HEK293 (cell line): ENCODE data around the gene DVL3.
"Not testable (repeated sequence)": the region's sequence is repeated elsewhere in the genome, so short reads cannot be mapped to it uniquely, and the experiment has no call there.

Experiments
- CTCF ChIA-PET: fragments of 350-600 bp; formaldehyde crosslinking; extraction: SDS; loops from one replicate; lab custom pipeline; 2021; ENCODE audit warnings: antibody characterized with exemption; lab: Yijun Ruan, JAX
- POLR2A ChIA-PET: fragments of 300-600 bp; formaldehyde crosslinking; extraction: SDS; loops from one replicate; lab custom pipeline; 2020; ENCODE audit warnings: antibody characterized with exemption, inconsistent platforms; lab: Yijun Ruan, JAX
- H3K27ac ChIP-seq: fragments of 200-500 bp; sonication (Bioruptor generic); 2 replicates; pipeline ENCODE4 v1.5.1; 2014; ENCODE audit warnings: low read depth, low read length, control low read depth, inconsistent platforms; ENCODE audit errors: extremely low read depth
- H3K36me3 ChIP-seq, 2 experiments: fragments of 200-500 bp in 1 of 2; sonication (Bioruptor generic) in 1 of 2; 1 replicate in 1 of 2; 2 replicates in 1 of 2; pipeline ENCODE4 v1.5.1; 2014 to 2017; ENCODE audit warnings: inconsistent platforms in 2 of 2, low read length in 2 of 2; ENCODE audit not compliant: control insufficient read depth in 2 of 2, insufficient read depth in 1 of 2
- H3K4me1 ChIP-seq: fragments of 200-500 bp; sonication (Bioruptor generic); 2 replicates; pipeline ENCODE4 v1.5.1; 2014; ENCODE audit warnings: mild to moderate bottlenecking, low read length, inconsistent platforms; ENCODE audit not compliant: control insufficient read depth, insufficient read depth
- H3K4me3 ChIP-seq: 2 replicates; pipeline ENCODE4 v1.5.1; 2011; ENCODE audit warnings: low read depth, mild to moderate bottlenecking, control low read depth, low read length, moderate library complexity
- H3K9me3 ChIP-seq: fragments of 200-500 bp; sonication (Bioruptor generic); 2 replicates; pipeline ENCODE4 v1.5.1; 2014; ENCODE audit warnings: low read depth, low read length, inconsistent platforms; ENCODE audit not compliant: control insufficient read depth, insufficient read depth
- KLF1 ChIP-seq: fragments of 450-650 bp; formaldehyde crosslinking; IDR thresholded peaks from 2 replicates; pipeline ENCODE4 v1.5.1; 2016; ENCODE audit warnings: missing biosample characterization, missing genetic modification characterization
- KLF9 ChIP-seq: fragments of 450-650 bp; formaldehyde crosslinking; IDR thresholded peaks from 2 replicates; pipeline ENCODE4 v1.5.1; 2016; ENCODE audit warnings: missing biosample characterization, missing genetic modification characterization, low read depth
- SP3 ChIP-seq: fragments of 450-650 bp; formaldehyde crosslinking; IDR thresholded peaks from 2 replicates; pipeline ENCODE4 v1.5.1; 2016; ENCODE audit warnings: missing biosample characterization, missing genetic modification characterization
- ZBTB20 ChIP-seq: fragments of 450-650 bp; formaldehyde crosslinking; IDR thresholded peaks from 2 replicates; pipeline ENCODE4 v1.5.1; 2016; ENCODE audit warnings: missing biosample characterization, missing genetic modification characterization
- ZEB2 ChIP-seq: fragments of 450-650 bp; formaldehyde crosslinking; IDR thresholded peaks from 2 replicates; pipeline ENCODE4 v1.5.1; 2016; ENCODE audit warnings: missing biosample characterization, missing genetic modification characterization
- ZFHX2 ChIP-seq: fragments of 450-650 bp; formaldehyde crosslinking; conservative IDR thresholded peaks from 2 replicates; pipeline ENCODE4 v1.5.1; 2016; ENCODE audit warnings: missing biosample characterization, missing genetic modification characterization
- ZNF10 ChIP-seq: fragments of 450-650 bp; formaldehyde crosslinking; IDR thresholded peaks from 2 replicates; pipeline ENCODE4 v1.5.1; 2017; ENCODE audit warnings: missing biosample characterization, missing genetic modification characterization
- ZNF184 ChIP-seq: fragments of 450-650 bp; IDR thresholded peaks from 2 replicates; pipeline ENCODE4 v1.5.1; 2018; ENCODE audit warnings: missing biosample characterization, mild to moderate bottlenecking, missing genetic modification characterization
- ZNF221 ChIP-seq: fragments of 450-650 bp; formaldehyde crosslinking; IDR thresholded peaks from 2 replicates; pipeline ENCODE4 v1.5.1; 2017; ENCODE audit warnings: missing biosample characterization, missing genetic modification characterization, borderline replicate concordance
- ZNF223 ChIP-seq: fragments of 450-650 bp; formaldehyde crosslinking; IDR thresholded peaks from 2 replicates; pipeline ENCODE4 v1.5.1; 2016; ENCODE audit warnings: missing biosample characterization, missing genetic modification characterization
- ZNF394 ChIP-seq: fragments of 450-650 bp; formaldehyde crosslinking; IDR thresholded peaks from 2 replicates; pipeline ENCODE4 v1.5.1; 2016; ENCODE audit warnings: missing biosample characterization, missing genetic modification characterization, mild to moderate bottlenecking, moderate library complexity, borderline replicate concordance
- ZNF433 ChIP-seq: fragments of 450-650 bp; formaldehyde crosslinking; IDR thresholded peaks from 2 replicates; pipeline ENCODE4 v1.5.1; 2016; ENCODE audit warnings: missing biosample characterization, missing genetic modification characterization, low read depth
- ZNF521 ChIP-seq: fragments of 450-650 bp; formaldehyde crosslinking; IDR thresholded peaks from 2 replicates; pipeline ENCODE4 v1.5.1; 2017; ENCODE audit warnings: missing biosample characterization, mild to moderate bottlenecking, missing genetic modification characterization
- ZNF623 ChIP-seq: fragments of 450-650 bp; formaldehyde crosslinking; IDR thresholded peaks from 2 replicates; pipeline ENCODE4 v1.5.1; 2016; ENCODE audit warnings: missing biosample characterization, missing genetic modification characterization
- ZNF624 ChIP-seq: fragments of 450-650 bp; formaldehyde crosslinking; IDR thresholded peaks from 2 replicates; pipeline ENCODE4 v1.5.1; 2017; ENCODE audit warnings: missing biosample characterization, missing genetic modification characterization
- ZNF747 ChIP-seq: fragments of 450-650 bp; formaldehyde crosslinking; IDR thresholded peaks from 2 replicates; pipeline ENCODE4 v1.5.1; 2016; ENCODE audit warnings: missing biosample characterization, missing genetic modification characterization
- ZNF777 ChIP-seq: fragments of 450-650 bp; formaldehyde crosslinking; IDR thresholded peaks from 2 replicates; pipeline ENCODE4 v1.5.1; 2017; ENCODE audit warnings: missing biosample characterization, missing genetic modification characterization, borderline replicate concordance
- ZNF785 ChIP-seq: fragments of 450-650 bp; formaldehyde crosslinking; IDR thresholded peaks from 2 replicates; pipeline ENCODE4 v1.5.1; 2016; ENCODE audit warnings: missing biosample characterization, missing genetic modification characterization
- ZNF792 ChIP-seq: fragments of 450-650 bp; formaldehyde crosslinking; IDR thresholded peaks from 2 replicates; pipeline ENCODE4 v1.5.1; 2016; ENCODE audit warnings: missing biosample characterization, missing genetic modification characterization
- ZNF830 ChIP-seq: fragments of 450-650 bp; IDR thresholded peaks from 2 replicates; pipeline ENCODE4 v1.5.0; 2018; ENCODE audit warnings: missing biosample characterization, missing genetic modification characterization, low read depth, mild to moderate bottlenecking, moderate library complexity
- ZNF837 ChIP-seq: fragments of 450-650 bp; formaldehyde crosslinking; IDR thresholded peaks from 2 replicates; pipeline ENCODE4 v1.5.1; 2016; ENCODE audit warnings: missing biosample characterization, missing genetic modification characterization
- ZXDB ChIP-seq: fragments of 450-650 bp; formaldehyde crosslinking; IDR thresholded peaks from 2 replicates; pipeline ENCODE4 v1.5.1; 2016; ENCODE audit warnings: missing biosample characterization, missing genetic modification characterization
- TF ChIP-seq, protein P1 (sequence below): fragments of 450-650 bp; formaldehyde crosslinking; IDR thresholded peaks from 2 replicates; pipeline ENCODE4 v1.5.1; 2016; ENCODE audit warnings: missing biosample characterization, missing genetic modification characterization, low read depth
- TF ChIP-seq, protein P2 (sequence below): fragments of 450-650 bp; formaldehyde crosslinking; IDR thresholded peaks from 2 replicates; pipeline ENCODE4 v1.5.1; 2016; ENCODE audit warnings: missing biosample characterization, missing genetic modification characterization
- TF ChIP-seq, protein P3 (sequence below): fragments of 450-650 bp; formaldehyde crosslinking; IDR thresholded peaks from 2 replicates; pipeline ENCODE4 v1.5.1; 2016; ENCODE audit warnings: missing biosample characterization, missing genetic modification characterization
- TF ChIP-seq, protein P4 (sequence below): fragments of 450-650 bp; formaldehyde crosslinking; IDR thresholded peaks from 2 replicates; pipeline ENCODE4 v1.5.1; 2016; ENCODE audit warnings: missing biosample characterization, missing genetic modification characterization
- TF ChIP-seq, protein P5 (sequence below): fragments of 450-650 bp; formaldehyde crosslinking; IDR thresholded peaks from 2 replicates; pipeline ENCODE4; 2016; ENCODE audit warnings: missing biosample characterization, missing genetic modification characterization
- TF ChIP-seq, protein P6 (sequence below): fragments of 450-650 bp; formaldehyde crosslinking; IDR thresholded peaks from 2 replicates; pipeline ENCODE4 v1.5.1; 2017; ENCODE audit warnings: missing biosample characterization, missing genetic modification characterization

Gene DVL3

DNA sequence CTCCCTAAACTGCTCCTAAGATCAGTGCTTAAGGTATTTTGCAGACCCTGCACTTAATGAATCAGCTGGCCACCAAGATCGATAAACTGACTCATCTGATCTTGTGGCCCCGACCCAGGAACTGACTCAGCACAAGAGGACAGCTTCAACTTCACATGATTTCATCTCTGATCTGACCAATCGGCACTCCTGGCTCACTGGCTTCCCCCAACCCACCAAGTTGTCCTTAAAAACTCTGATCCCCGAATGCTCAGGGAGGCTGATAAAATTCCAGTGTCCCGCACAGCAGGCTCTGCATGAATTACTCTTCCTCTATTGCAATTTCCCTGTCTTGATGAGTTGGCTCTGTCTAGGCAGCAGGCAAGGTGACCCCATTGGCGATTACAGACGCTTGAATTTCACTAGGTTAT is 44.9 kb upstream of the DVL3 start (continued):
- TF ChIP-seq, protein P1, sequence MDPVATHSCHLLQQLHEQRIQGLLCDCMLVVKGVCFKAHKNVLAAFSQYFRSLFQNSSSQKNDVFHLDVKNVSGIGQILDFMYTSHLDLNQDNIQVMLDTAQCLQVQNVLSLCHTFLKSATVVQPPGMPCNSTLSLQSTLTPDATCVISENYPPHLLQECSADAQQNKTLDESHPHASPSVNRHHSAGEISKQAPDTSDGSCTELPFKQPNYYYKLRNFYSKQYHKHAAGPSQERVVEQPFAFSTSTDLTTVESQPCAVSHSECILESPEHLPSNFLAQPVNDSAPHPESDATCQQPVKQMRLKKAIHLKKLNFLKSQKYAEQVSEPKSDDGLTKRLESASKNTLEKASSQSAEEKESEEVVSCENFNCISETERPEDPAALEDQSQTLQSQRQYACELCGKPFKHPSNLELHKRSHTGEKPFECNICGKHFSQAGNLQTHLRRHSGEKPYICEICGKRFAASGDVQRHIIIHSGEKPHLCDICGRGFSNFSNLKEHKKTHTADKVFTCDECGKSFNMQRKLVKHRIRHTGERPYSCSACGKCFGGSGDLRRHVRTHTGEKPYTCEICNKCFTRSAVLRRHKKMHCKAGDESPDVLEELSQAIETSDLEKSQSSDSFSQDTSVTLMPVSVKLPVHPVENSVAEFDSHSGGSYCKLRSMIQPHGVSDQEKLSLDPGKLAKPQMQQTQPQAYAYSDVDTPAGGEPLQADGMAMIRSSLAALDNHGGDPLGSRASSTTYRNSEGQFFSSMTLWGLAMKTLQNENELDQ (tag by site-specific recombination) = no peak
- TF ChIP-seq ZNF221 (tag by site-specific recombination) (no peak), ZXDB (tag by site-specific recombination) (0 out of 2 replicates have a peak, but pooled peaks have one; percentile 29), ZNF10 (no peak)

DNA sequence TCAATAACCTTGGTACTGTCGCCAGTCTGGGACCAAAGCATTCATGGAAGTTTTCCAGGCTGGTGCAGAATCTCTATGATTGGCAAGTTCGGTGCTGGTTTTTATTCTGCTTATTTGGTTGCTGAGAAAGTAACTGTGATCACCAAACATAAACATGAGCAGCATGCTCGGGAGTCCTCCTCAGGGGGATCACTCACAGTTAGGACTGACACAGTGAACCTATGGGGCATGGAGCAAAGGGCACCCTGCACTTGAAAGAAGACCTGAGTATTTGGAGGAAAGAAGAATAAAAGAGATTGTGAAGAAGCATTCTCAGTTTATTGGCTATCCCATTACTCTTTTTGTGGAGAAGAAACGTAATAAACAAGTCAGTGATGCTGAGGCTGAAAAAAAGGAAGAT is 39.2 kb upstream of the DVL3 start:
- Histone ChIP-seq H3K4me3 (no peak overlapping the region), H3K4me1 (no peaks in the 10 kb centered on the region), H3K9me3 (no peaks in the 10 kb centered on the region), H3K36me3 (no peaks in the 10 kb centered on the region), H3K27ac (no peak overlapping the region)
- POLR2A ChIA-PET = no interaction called here
- no peak for TF ChIP-seq KLF9 (tag by site-specific recombination)
- TF ChIP-seq, protein P2, sequence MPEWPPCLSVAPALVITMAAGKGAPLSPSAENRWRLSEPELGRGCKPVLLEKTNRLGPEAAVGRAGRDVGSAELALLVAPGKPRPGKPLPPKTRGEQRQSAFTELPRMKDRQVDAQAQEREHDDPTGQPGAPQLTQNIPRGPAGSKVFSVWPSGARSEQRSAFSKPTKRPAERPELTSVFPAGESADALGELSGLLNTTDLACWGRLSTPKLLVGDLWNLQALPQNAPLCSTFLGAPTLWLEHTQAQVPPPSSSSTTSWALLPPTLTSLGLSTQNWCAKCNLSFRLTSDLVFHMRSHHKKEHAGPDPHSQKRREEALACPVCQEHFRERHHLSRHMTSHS (tag by site-specific recombination) = no peak
- no peak for TF ChIP-seq ZNF184 (tag by site-specific recombination)
- TF ChIP-seq ZNF785 (tag by site-specific recombination) = no peak
- TF ChIP-seq SP3 = no peak
- no peak for TF ChIP-seq ZFHX2
- no peak for TF ChIP-seq ZNF623
- no peak for TF ChIP-seq ZNF394
- TF ChIP-seq ZNF777 (tag by site-specific recombination) = no peak
- TF ChIP-seq, protein P3, sequence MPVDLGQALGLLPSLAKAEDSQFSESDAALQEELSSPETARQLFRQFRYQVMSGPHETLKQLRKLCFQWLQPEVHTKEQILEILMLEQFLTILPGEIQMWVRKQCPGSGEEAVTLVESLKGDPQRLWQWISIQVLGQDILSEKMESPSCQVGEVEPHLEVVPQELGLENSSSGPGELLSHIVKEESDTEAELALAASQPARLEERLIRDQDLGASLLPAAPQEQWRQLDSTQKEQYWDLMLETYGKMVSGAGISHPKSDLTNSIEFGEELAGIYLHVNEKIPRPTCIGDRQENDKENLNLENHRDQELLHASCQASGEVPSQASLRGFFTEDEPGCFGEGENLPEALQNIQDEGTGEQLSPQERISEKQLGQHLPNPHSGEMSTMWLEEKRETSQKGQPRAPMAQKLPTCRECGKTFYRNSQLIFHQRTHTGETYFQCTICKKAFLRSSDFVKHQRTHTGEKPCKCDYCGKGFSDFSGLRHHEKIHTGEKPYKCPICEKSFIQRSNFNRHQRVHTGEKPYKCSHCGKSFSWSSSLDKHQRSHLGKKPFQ (tag by site-specific recombination) = no peak
- TF ChIP-seq KLF1 = no peak
- TF ChIP-seq ZNF747 (tag by site-specific recombination) = no peak
- TF ChIP-seq ZNF837 (tag by site-specific recombination) = no peak
- TF ChIP-seq ZNF521 = no peak
- CTCF ChIA-PET = no interaction called here

DNA sequence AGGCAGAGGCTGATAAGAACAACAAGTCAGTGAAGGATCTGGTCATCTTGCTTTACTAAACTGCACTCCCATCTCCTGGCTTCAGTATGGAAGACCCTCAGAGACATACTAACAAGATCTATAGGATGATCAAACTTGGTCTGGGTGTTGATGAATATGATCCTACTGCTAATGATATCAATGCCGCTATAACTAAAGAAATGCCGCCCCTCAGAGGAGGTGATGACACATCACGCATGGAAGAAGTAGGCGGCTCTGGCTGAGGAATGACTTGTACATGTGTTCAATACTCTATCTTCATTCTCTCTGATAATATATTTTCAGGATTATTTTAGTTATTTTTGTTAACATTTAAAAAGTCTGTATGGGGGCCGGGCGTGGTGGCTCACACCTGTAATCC is 37.5 kb upstream of the DVL3 start:
- ChIA-PET POLR2A (no interaction called here), CTCF (no interaction called here)
- Histone ChIP-seq H3K36me3 (no peaks in the 10 kb centered on the region), H3K9me3 (no peaks in the 10 kb centered on the region), H3K27ac (no peak overlapping the region), H3K4me3 (no peak overlapping the region), H3K4me1 (no peaks in the 10 kb centered on the region)
- TF ChIP-seq, protein P4, sequence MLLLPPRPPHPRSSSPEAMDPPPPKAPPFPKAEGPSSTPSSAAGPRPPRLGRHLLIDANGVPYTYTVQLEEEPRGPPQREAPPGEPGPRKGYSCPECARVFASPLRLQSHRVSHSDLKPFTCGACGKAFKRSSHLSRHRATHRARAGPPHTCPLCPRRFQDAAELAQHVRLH = no peak
- TF ChIP-seq ZNF433 = no peak
- TF ChIP-seq, protein P5, sequence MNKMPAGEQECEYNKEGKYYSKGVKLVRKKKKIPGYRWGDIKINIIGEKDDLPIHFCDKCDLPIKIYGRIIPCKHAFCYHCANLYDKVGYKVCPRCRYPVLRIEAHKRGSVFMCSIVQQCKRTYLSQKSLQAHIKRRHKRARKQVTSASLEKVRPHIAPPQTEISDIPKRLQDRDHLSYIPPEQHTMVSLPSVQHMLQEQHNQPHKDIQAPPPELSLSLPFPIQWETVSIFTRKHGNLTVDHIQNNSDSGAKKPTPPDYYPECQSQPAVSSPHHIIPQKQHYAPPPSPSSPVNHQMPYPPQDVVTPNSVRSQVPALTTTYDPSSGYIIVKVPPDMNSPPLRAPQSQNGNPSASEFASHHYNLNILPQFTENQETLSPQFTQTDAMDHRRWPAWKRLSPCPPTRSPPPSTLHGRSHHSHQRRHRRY (tag by site-specific recombination) = no peak
- no peak for TF ChIP-seq ZEB2 (tag by site-specific recombination)
- no peak for TF ChIP-seq ZBTB20 (tag by site-specific recombination)
- no peak for TF ChIP-seq ZNF830 (tag by site-specific recombination)
- TF ChIP-seq, protein P6, sequence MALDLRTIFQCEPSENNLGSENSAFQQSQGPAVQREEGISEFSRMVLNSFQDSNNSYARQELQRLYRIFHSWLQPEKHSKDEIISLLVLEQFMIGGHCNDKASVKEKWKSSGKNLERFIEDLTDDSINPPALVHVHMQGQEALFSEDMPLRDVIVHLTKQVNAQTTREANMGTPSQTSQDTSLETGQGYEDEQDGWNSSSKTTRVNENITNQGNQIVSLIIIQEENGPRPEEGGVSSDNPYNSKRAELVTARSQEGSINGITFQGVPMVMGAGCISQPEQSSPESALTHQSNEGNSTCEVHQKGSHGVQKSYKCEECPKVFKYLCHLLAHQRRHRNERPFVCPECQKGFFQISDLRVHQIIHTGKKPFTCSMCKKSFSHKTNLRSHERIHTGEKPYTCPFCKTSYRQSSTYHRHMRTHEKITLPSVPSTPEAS (tag by site-specific recombination) = no peak
- TF ChIP-seq ZNF624 = no peak
- TF ChIP-seq ZNF223 (tag by site-specific recombination) = no peak
- TF ChIP-seq ZNF792 = no peak

DNA sequence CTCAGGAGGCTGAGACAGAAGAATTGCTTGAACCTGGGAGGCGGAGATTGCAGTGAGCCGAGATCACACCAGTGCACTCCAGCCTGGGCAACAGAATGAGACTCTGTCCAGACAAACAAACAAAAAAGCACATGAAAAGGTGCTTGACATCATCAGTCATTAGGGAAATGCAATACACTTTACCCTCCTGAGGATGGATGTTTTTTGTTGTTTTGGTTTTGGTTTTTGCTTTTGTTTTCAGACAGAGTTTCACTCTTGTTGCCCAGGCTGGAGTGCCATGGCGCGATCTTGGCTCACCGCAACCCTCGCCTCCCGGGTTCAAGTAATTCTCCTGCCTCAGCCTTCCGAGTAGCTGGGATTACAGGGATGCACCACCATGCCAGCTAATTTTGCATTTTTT is 34.1 kb upstream of the DVL3 start:
- H3K36me3 ChIP-seq, POLR2A ChIA-PET, H3K27ac ChIP-seq, H3K4me3 ChIP-seq, H3K4me1 ChIP-seq, CTCF ChIA-PET, H3K9me3 ChIP-seq: not testable (repeated sequence)
